GM12878 (cell line): ENCODE data around the gene SUPT4H1. TPM values are rescaled to one million over a fixed set of nuclear protein-coding genes. Genes with fewer than 3 reads are reported as not detected.
A peak's percentile ranks its signal among the peaks of the same experiment; 100 is the strongest.

Experiments used
- BCL3 ChIP-seq: IDR thresholded peaks from 2 replicates; pipeline ENCODE4 v1.6.1; 2011; ENCODE audit warnings: borderline replicate concordance, low read depth, mild to moderate bottlenecking, moderate library complexity, low read length; ENCODE audit not compliant: insufficient read depth, poor library complexity, severe bottlenecking
- CBFB ChIP-seq: IDR thresholded peaks from 2 replicates; pipeline ENCODE4 v1.6.1; 2016; ENCODE audit warnings: antibody characterized with exemption, low read depth
- CEBPB ChIP-seq, 2 experiments: fragments of 150-350 bp in 1 of 2; IDR thresholded peaks; 2 replicates each; pipeline ENCODE4 v1.6.1; 2012 to 2014; ENCODE audit warnings: low read depth in 2 of 2, low read length in 2 of 2, borderline replicate concordance in 1 of 2, inconsistent platforms in 1 of 2
- CHD2 ChIP-seq: IDR thresholded peaks from 2 replicates; pipeline ENCODE4 v1.6.1; 2011; ENCODE audit warnings: low read depth, low read length, improper control_type of control experiment, borderline replicate concordance
- CREM ChIP-seq: IDR thresholded peaks from 2 replicates; pipeline ENCODE4 v1.6.1; 2014; ENCODE audit warnings: antibody characterized with exemption, low read depth
- EED ChIP-seq: sonication (generic); IDR thresholded peaks from 2 replicates; pipeline ENCODE4 v1.6.1; 2016; ENCODE audit warnings: antibody characterized with exemption, low read depth
- EGR1 ChIP-seq, 2 experiments: IDR thresholded peaks; 1 replicate in 1 of 2; 2 replicates in 1 of 2; pipeline ENCODE4 v1.6.1; 2011 to 2012; ENCODE audit warnings: low read depth in 2 of 2, low read length in 2 of 2, borderline replicate concordance in 1 of 2, mild to moderate bottlenecking in 1 of 2, moderate library complexity in 1 of 2
- IKZF1 ChIP-seq: fragments of 450-650 bp; conservative IDR thresholded peaks from 2 replicates; pipeline ENCODE4 v1.6.1; 2017; ENCODE audit warnings: antibody characterized with exemption, mild to moderate bottlenecking
- IRF3 ChIP-seq: fragments of 450-650 bp; IDR thresholded peaks from 2 replicates; pipeline ENCODE4 v1.6.1; 2014; ENCODE audit warnings: mild to moderate bottlenecking
- KAT2A ChIP-seq: conservative IDR thresholded peaks from 2 replicates; pipeline ENCODE4 v1.6.1; 2011; ENCODE audit warnings: low read depth, low read length; ENCODE audit not compliant: control insufficient read depth
- MTA2 ChIP-seq: fragments of 450-650 bp; IDR thresholded peaks from 2 replicates; pipeline ENCODE4 v1.6.1; 2016; ENCODE audit warnings: low read depth, mild to moderate bottlenecking, moderate library complexity
- MYC ChIP-seq: IDR thresholded peaks from 2 replicates; pipeline ENCODE4 v1.6.1; 2011; ENCODE audit warnings: mild to moderate bottlenecking, low read length, moderate library complexity, inconsistent platforms; ENCODE audit not compliant: insufficient read depth, insufficient replicate concordance, insufficient read length, severe bottlenecking
- PAX5 ChIP-seq: IDR thresholded peaks from 2 replicates; pipeline ENCODE4 v1.6.1; 2011; ENCODE audit warnings: low read depth, low read length, borderline replicate concordance
- PBX3 ChIP-seq: IDR thresholded peaks from 2 replicates; pipeline ENCODE4 v1.6.1; 2011; ENCODE audit warnings: mild to moderate bottlenecking, low read depth, low read length, moderate library complexity; ENCODE audit not compliant: insufficient replicate concordance
- POLR2A ChIP-seq: IDR thresholded peaks from 2 replicates; pipeline ENCODE4 v1.6.1; 2011; ENCODE audit warnings: low read depth, mild to moderate bottlenecking, low read length
- RBBP5 ChIP-seq: fragments of 200-600 bp; sonication (generic); conservative IDR thresholded peaks from 2 replicates; pipeline ENCODE4 v1.6.1; 2016
- SP1 ChIP-seq: IDR thresholded peaks from one replicate; pipeline ENCODE4 v1.6.1; 2011; ENCODE audit warnings: low read depth, low read length
- SPI1 ChIP-seq: IDR thresholded peaks from 2 replicates; pipeline ENCODE4 v1.6.1; 2011; ENCODE audit warnings: low read depth, mild to moderate bottlenecking, low read length, moderate library complexity, borderline replicate concordance; ENCODE audit not compliant: insufficient read depth
- STAT1 ChIP-seq: fragments of 450-650 bp; conservative IDR thresholded peaks from 2 replicates; pipeline ENCODE4 v1.6.1; 2014; ENCODE audit warnings: antibody characterized with exemption, mild to moderate bottlenecking
- ZBED1 ChIP-seq: IDR thresholded peaks from 2 replicates; pipeline ENCODE4 v1.6.1; 2016; ENCODE audit warnings: borderline replicate concordance
- ZBTB33 ChIP-seq: fragments of 450-650 bp; IDR thresholded peaks from 2 replicates; pipeline ENCODE4 v1.6.1; 2017; ENCODE audit warnings: mild to moderate bottlenecking
- ZNF24 ChIP-seq: fragments of 450-650 bp; IDR thresholded peaks from 2 replicates; pipeline ENCODE4 v1.6.1; 2017; ENCODE audit warnings: antibody characterized with exemption, mild to moderate bottlenecking
- ZNF384 ChIP-seq: IDR thresholded peaks from 2 replicates; pipeline ENCODE4 v1.6.1; 2012; ENCODE audit warnings: low read depth, mild to moderate bottlenecking, low read length, improper control_type of control experiment, borderline replicate concordance
- polyA plus RNA-seq, 11 experiments: library from polyadenylated mRNA; depleted of rRNA in 4 of 11; unstranded in 6 of 11; stranded (reverse) in 5 of 11; fragments of >200 nt; fragmentation: Nextera tagmentation in 4 of 11; fragmentation: Illumina TruSeq in 1 of 11; extraction: Ambion mirVana in 4 of 11; extraction: Trizol in 1 of 11; gene quantifications; 1 replicate in 1 of 11; 2 replicates in 10 of 11; pipeline versions ENCODE4 v1.2.1 to v1.2.3, GENCODE V29; 2011 to 2016; ENCODE audit warnings: inconsistent platforms in 2 of 11, missing spikeins in 2 of 11, low read depth in 1 of 11
- total RNA-seq, 4 experiments: library from RNA; depleted of rRNA in 3 of 4; stranded (reverse); fragments of >200 nt in 3 of 4; fragmentation: Illumina TruSeq in 1 of 4; extraction: Trizol in 1 of 4; gene quantifications; 2 replicates each; pipeline versions ENCODE4 v1.2.1 to v1.2.3, GENCODE V29; 2013 to 2021

Gene SUPT4H1
- total and polyA plus RNA-seq, 10 of the 15 experiments (the other 5 are each of a cell fraction or from before 2014, with no cell fraction given), result 83.8 to 293 (median 128) TPM

- TF ChIP-seq ZNF24 (peak; percentile 7; the same call in 1 of the 2 replicates), KAT2A (no peak), ZBTB33 (peak; percentile 91), IKZF1 (peak; percentile 90), POLR2A (peak; percentile 82), CHD2 (peak; percentile 92), PAX5 (peak; percentile 91), SP1 (peak; percentile 85), MYC (no peak), BCL3 (peak; percentile 91), EED (peak; percentile 65), ZNF384 (no peak), CEBPB (IDR thresholded peaks at IDR 0.05; ENCODE audit: borderline replicate concordance in 1 of 2, low read depth in 2 of 2, low read length in 2 of 2) (no peak), PBX3 (peak; percentile 49), RBBP5 (0 out of 2 replicates have a peak, but pooled peaks have one; percentile 22), SPI1 (peak; percentile 91), ZBED1 (peak; percentile 70; the same call in 1 of the 2 replicates), IRF3 (peak; percentile 29; the same call in 1 of the 2 replicates), CBFB (peak; percentile 86), CREM (peak; percentile 95), STAT1 (peak; percentile 92), EGR1 (IDR thresholded peaks at IDR 0.05; ENCODE audit: borderline replicate concordance in 1 of 2, low read depth in 2 of 2, low read length in 2 of 2) (peak in 1 of 2 experiments; percentile 96; a peak in 2 of 3 replicates), MTA2 (peak; percentile 91)
Observed at GRCh38 chr17:58337600-58338453, 14.2 kb downstream of the SUPT4H1 start (continued).
